22Rv1 (cell line): Measurements from ENCODE around the gene WDR48.

Experiments used
- CTCF ChIP-seq: fragments of 450-650 bp; IDR thresholded peaks from 2 replicates; pipeline ENCODE4 v1.5.1; 2017; ENCODE audit warnings: mild to moderate bottlenecking
- ZFX ChIP-seq: fragments of 450-650 bp; IDR thresholded peaks from 2 replicates; pipeline ENCODE4 v1.6.1; 2017; ENCODE audit warnings: antibody characterized with exemption, borderline replicate concordance

- TF ChIP-seq CTCF (no peak), ZFX (no peak)
Measured at GRCh38 chr3:39098473-39099000, 46.7 kb downstream of the WDR48 start.
